Natural killer cell treated with Interleukin-12 subunit alpha and Interleukin-12 subunit beta and Interleukin-15 and Interleukin-18, amount 100 ng/mL, for 72 hours (primary cell): ENCODE data around the gene C14orf93. TPM values are rescaled to one million over a fixed set of nuclear protein-coding genes. Genes with fewer than 3 reads are reported as not detected.
"Not testable (repeated sequence)": the region's sequence is repeated elsewhere in the genome, so short reads cannot be mapped to it uniquely, and the experiment has no call there.

ENCODE experiments used
- ATAC-seq, 2 donors: fragments of 150-1000 bp; cut with Tn5 transposase in 1 of 2; sonication (Bioruptor Pico), chemical (Tn5 transposase) in 1 of 2; 2 replicates each; pipeline ENCODE4 v1.10.0; 2021
- DNase-seq: peaks from one replicate; pipeline ENCODE4 v3.0.0; 2022; ENCODE audit warnings: low spot score
- H3K27ac Mint-ChIP-seq, 2 donors: 1 replicate in 1 of 2; 2 replicates in 1 of 2; pipeline ENCODE4 v1.8.0; 2022; ENCODE audit warnings: mixed read lengths in 2 of 2, mild to moderate bottlenecking in 1 of 2, moderate library complexity in 1 of 2
- H3K27me3 Mint-ChIP-seq, 2 donors: 1 replicate in 1 of 2; 2 replicates in 1 of 2; pipeline ENCODE4 v1.8.0; 2022; ENCODE audit warnings: mixed read lengths in 2 of 2
- H3K36me3 Mint-ChIP-seq: one replicate; pipeline ENCODE4 v1.8.0; 2022; ENCODE audit warnings: mixed read lengths
- H3K4me1 Mint-ChIP-seq, 2 donors: 1 replicate in 1 of 2; 2 replicates in 1 of 2; pipeline ENCODE4 v1.8.0; 2022; ENCODE audit warnings: low read depth in 2 of 2, mixed read lengths in 2 of 2, mild to moderate bottlenecking in 1 of 2
- H3K4me3 Mint-ChIP-seq: one replicate; pipeline ENCODE4 v1.8.0; 2022; ENCODE audit warnings: mixed read lengths
- H3K9me3 Mint-ChIP-seq: 2 replicates; pipeline ENCODE4 v1.8.0; 2022; ENCODE audit warnings: mixed read lengths
- total RNA-seq, 2 donors: library from RNA; stranded (reverse); gene quantifications; one replicate each; pipeline ENCODE4 v1.2.3, GENCODE V29; 2022

Gene C14orf93
- total RNA-seq, 2 donors from 2014 or later, result 2.8 to 10.8 TPM

DNA sequence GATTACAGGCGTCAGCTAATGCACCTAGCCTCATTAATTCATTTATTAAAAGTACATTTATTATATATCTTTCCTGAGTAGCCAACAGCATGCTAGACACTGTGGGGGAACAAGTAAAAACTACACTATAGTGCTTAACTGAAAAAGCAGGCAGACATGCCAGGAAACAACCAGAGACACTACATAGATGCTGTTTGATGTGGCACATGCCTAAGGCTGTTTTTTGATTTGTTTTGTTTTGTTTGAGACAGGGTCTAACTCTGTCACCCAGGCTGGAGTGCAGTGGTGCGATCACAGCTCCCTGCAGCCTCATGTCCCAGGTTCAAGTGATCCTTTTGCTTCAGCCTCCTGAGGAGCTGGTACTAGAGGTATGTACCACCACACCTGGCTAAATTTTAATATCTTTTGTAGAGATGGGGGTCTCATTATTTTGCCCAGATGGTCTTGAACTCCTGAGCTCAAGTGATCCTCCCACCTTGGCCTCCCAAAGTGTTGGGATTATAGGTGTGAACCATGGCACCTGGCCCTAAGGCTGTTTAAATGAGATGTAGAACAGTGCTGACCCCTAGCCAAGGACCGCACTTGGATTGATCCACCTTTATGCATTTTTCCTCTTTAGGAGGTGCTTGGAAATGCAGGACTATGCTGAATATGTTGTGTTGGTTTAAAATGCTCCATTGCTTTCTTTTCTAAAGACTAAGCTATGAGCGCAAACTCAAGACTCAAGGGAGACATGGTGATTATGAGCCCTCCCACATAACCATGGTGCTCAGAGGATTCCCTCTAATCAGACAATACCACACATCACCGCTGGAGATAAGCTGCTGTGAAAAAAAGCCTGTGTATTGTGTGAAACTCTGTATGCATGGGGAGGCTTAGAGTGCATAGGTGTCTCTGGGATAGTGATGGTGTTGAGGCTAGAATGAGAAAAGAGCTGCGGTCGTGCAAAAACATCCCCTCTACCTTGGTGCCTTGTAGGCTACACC lies 10.5 kb upstream of the C14orf93 start:
- H3K36me3 Mint-ChIP-seq, result peaks cover 15% of the 10 kb centered on the region
- ATAC-seq (peak in 1 of 2 donors; percentile 11), DNase-seq (no peak)
- H3K27me3 Mint-ChIP-seq, result no peaks in the 10 kb centered on the region
- no peak overlapping the region for H3K27ac Mint-ChIP-seq
- no peaks in the 10 kb centered on the region for H3K9me3 Mint-ChIP-seq
- H3K4me3 Mint-ChIP-seq, result no peak overlapping the region
- peaks cover 8 to 16% of the 10 kb centered on the region in 2 donors for H3K4me1 Mint-ChIP-seq

DNA sequence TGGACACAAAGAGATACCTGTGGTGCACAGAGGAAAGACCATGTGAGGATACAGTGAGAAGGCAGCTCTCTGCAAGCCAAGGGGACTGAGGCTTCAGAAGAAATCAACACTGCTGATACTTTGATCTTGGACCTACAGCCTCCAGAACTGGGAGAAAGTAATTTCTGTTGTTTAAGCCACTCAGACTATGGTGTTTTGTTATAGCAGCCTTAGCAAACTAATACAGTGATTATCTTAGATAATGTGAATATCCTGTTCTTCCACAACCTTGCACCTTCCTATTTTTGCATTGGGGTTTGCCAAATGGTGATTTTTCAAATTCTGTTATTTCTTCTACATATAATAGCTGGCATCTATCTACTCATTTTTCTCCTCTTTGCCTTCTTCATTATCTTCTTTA lies 8.2 kb upstream of the C14orf93 start:
- H3K27me3 Mint-ChIP-seq, result no peaks in the 10 kb centered on the region
- ATAC-seq (no peak), DNase-seq (no peak)
- no peaks in the 10 kb centered on the region for H3K9me3 Mint-ChIP-seq
- no peak overlapping the region for H3K27ac Mint-ChIP-seq
- H3K4me3 Mint-ChIP-seq, result no peak overlapping the region
- no peaks in the 10 kb centered on the region for H3K4me1 Mint-ChIP-seq
- H3K36me3 Mint-ChIP-seq, result peaks cover 6% of the 10 kb centered on the region

GRCh38 chr14:23017091-23017490 lies 7.1 kb upstream of the C14orf93 start:
- no peak overlapping the region for H3K4me3 Mint-ChIP-seq
- peaks cover 6% of the 10 kb centered on the region for H3K36me3 Mint-ChIP-seq
- H3K4me1 Mint-ChIP-seq, result no peaks in the 10 kb centered on the region
- H3K27ac Mint-ChIP-seq, result no peak overlapping the region
- no peak for DNase-seq
- no peak for ATAC-seq
- H3K27me3 Mint-ChIP-seq, result no peaks in the 10 kb centered on the region
- no peaks in the 10 kb centered on the region for H3K9me3 Mint-ChIP-seq

DNA sequence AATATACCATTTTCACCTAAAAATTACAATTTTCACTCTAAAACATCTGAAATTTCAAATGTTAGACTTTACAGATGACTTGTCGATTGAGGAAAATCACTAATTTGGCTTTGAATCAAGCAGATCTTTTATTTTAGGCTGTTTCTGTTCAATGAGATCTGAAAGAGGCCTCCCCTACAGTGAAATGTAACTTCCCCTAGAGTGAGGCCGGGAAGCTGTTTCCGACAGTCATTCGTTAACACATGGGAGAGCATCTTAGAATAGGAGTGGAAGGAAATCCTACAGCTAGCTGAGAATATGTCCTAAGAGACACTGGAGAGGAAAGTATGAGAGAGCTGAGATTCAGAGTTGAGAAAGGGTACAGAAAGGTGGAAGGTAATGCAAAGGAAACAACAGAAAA lies 5.7 kb upstream of the C14orf93 start:
- ATAC-seq (no peak), DNase-seq (no peak)
- no peak overlapping the region for H3K27ac Mint-ChIP-seq
- no peaks in the 10 kb centered on the region for H3K27me3 Mint-ChIP-seq
- no peaks in the 10 kb centered on the region for H3K36me3 Mint-ChIP-seq
- H3K4me3 Mint-ChIP-seq, result no peak overlapping the region
- no peaks in the 10 kb centered on the region for H3K9me3 Mint-ChIP-seq
- H3K4me1 Mint-ChIP-seq, result peaks cover 3% of the 10 kb centered on the region in 2 donors

- H3K27ac Mint-ChIP-seq, H3K27me3 Mint-ChIP-seq, ATAC-seq, DNase-seq, H3K36me3 Mint-ChIP-seq, H3K9me3 Mint-ChIP-seq, H3K4me3 Mint-ChIP-seq: not testable (repeated sequence)
- peaks cover 13 to 14% of the 10 kb centered on the region in 2 donors for H3K4me1 Mint-ChIP-seq
Measured at GRCh38 chr14:23013749-23014054, 3.8 kb upstream of the C14orf93 start.

GRCh38 chr14:23013054-23013748 lies 3.3 kb upstream of the C14orf93 start:
- Mint-ChIP-seq H3K36me3 (no peaks in the 10 kb centered on the region), H3K27ac (no peak overlapping the region), H3K4me1 (peaks cover 16 to 19% of the 10 kb centered on the region in 2 donors), H3K9me3 (no peaks in the 10 kb centered on the region), H3K27me3 (no peaks in the 10 kb centered on the region), H3K4me3 (no peak overlapping the region)
- ATAC-seq (no peak), DNase-seq (no peak)

- H3K4me1 Mint-ChIP-seq, result peaks cover 28 to 46% of the 10 kb centered on the region in 2 donors
- ATAC-seq (no peak), DNase-seq (no peak)
- peak overlapping the region; percentile 97 for H3K4me3 Mint-ChIP-seq
- no peaks in the 10 kb centered on the region for H3K9me3 Mint-ChIP-seq
- no peaks in the 10 kb centered on the region for H3K27me3 Mint-ChIP-seq
- H3K27ac Mint-ChIP-seq, result peak overlapping the region; percentile 96 to 98
- H3K36me3 Mint-ChIP-seq, result no peaks in the 10 kb centered on the region
Measured at GRCh38 chr14:23009483-23009938, 432 bp downstream of the C14orf93 start.

DNA sequence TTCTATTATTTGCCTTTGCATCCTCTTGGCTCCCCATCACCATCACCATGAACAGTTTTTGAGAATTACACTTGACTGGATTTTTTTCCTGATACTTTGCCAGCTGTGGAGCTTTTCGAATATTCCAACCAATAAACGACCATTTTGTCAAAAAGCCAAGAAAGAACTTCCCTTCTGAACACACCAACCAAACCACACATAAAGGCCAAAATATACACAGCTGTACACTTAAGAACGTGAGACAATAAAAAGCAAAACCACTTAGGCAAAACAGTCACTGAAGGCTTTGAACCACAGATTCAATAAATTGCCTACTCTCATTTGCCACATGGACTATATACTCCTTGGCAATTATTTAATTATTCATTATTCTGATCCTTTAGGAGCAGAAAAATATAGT lies 1.1 kb downstream of the C14orf93 start:
- Mint-ChIP-seq H3K27ac (peak overlapping the region; percentile 95 to 96), H3K9me3 (no peaks in the 10 kb centered on the region), H3K36me3 (no peaks in the 10 kb centered on the region), H3K4me3 (peak overlapping the region; percentile 97), H3K27me3 (no peaks in the 10 kb centered on the region), H3K4me1 (peaks cover 28 to 46% of the 10 kb centered on the region in 2 donors)
- ATAC-seq (no peak), DNase-seq (no peak)

GRCh38 chr14:23006544-23007419 lies 3.2 kb downstream of the C14orf93 start:
- Mint-ChIP-seq H3K27ac (peak overlapping the region; percentile 95 to 96), H3K9me3 (no peaks in the 10 kb centered on the region), H3K4me1 (peaks cover 28 to 46% of the 10 kb centered on the region in 2 donors), H3K4me3 (peak overlapping the region; percentile 99), H3K36me3 (no peaks in the 10 kb centered on the region), H3K27me3 (no peaks in the 10 kb centered on the region)
- peak; percentile 98 for DNase-seq
- peak; percentile 99 for ATAC-seq

DNA sequence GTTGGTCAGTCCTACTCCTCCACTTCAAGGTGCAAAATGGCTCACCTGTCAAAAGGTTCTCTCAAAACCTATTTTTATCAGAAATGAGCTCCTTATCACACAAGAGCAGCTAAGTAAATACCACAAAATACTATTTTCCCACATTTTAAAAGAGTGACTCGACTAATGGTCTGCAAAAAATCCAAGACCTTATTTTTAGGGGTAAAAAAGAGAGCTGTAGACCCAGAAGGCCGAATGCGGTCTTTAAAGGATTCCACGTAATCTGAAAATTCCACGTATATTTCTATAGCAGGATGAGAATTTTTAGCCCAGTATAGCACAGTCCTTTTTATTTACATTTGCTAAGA lies 3.8 kb downstream of the C14orf93 start:
- Mint-ChIP-seq H3K27ac (peak overlapping the region; percentile 95 to 96), H3K4me3 (peak overlapping the region; percentile 99), H3K9me3 (no peaks in the 10 kb centered on the region), H3K4me1 (peaks cover 25 to 43% of the 10 kb centered on the region in 2 donors), H3K27me3 (no peaks in the 10 kb centered on the region), H3K36me3 (no peaks in the 10 kb centered on the region)
- ATAC-seq, result no peak
- DNase-seq, result no peak

DNA sequence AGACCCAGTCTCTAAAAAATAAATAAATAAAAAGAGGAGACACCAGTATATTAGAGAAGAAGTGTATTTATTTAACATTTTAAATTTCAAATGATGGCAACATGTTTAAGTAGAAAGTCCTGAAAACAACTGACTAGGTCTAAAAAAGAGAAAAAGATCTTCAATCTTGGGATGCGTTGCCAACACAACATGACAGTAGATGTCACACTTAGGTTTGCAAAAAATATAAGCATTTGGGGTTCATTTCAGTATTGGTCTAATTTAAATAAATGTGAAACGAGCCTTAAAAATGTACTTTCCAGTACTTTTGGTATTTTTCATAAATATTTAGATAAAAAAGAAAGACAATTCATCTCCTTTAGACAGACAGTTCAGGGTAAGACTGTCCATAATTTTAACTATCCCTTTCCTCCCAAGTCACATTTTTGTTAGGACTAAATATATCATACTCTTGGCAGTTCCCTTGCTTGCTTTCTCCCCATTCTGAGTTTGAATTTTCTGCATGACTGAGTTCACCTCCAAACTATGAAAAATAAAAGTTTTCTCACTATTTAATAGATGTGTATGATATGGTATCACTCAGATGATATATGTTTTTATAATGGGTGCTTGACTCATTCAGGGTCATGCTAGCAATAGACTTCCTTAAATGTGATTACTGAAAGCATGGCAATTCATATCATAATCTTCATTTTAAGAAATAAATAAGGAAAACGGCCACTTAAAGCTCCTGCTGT lies 4.3 kb downstream of the C14orf93 start:
- ATAC-seq, result no peak
- Mint-ChIP-seq H3K4me1 (peaks cover 24 to 42% of the 10 kb centered on the region in 2 donors), H3K27ac (peak overlapping the region; percentile 95 to 96), H3K27me3 (no peaks in the 10 kb centered on the region), H3K4me3 (peak overlapping the region; percentile 99), H3K9me3 (no peaks in the 10 kb centered on the region), H3K36me3 (no peaks in the 10 kb centered on the region)
- DNase-seq, result no peak

DNA sequence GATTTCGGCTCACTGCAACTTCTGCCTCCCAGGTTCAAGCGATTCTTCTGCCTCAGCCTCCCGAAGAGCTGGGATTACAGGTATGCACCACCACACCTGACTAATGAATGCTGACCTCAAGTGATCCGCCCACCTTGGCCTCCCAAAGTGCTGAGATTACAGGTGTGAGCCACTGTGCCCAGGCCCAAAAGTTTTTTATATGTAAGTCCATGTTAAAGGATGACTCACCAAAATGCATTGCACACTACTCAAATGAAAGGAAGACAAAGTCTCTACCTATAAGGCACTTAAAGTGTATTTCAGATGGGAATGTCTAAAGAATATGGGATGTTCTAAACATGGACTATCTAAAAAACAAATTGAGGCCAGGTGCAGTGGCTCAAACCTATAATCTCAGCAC lies 5.7 kb downstream of the C14orf93 start:
- not testable (repeated sequence) for H3K27me3 Mint-ChIP-seq, ATAC-seq, H3K36me3 Mint-ChIP-seq, DNase-seq, H3K4me3 Mint-ChIP-seq, H3K9me3 Mint-ChIP-seq
- peak overlapping the region in 1 of 2 donors; percentile 14 for H3K27ac Mint-ChIP-seq
- peaks cover 18 to 37% of the 10 kb centered on the region in 2 donors for H3K4me1 Mint-ChIP-seq

DNA sequence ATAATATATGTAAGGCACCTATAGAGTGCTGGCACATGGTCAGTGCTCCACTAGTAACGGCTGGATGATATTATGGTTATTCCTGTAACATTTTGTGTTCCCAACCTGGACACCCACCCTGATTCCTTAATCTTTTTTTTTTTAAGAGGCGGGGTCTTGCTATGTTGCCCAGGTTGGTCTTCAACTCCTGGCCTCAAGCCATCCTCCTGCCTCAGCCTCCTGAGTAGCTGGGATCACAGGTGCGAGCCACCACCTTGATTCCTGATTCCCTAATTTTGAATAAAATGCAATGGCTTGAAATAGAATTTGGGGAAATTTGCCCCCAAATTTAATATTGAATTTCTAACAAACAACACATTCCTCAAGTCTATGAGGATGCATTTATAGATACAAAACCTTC lies 7.4 kb downstream of the C14orf93 start:
- no peak overlapping the region for H3K27ac Mint-ChIP-seq
- no peak for ATAC-seq
- H3K9me3 Mint-ChIP-seq, result no peaks in the 10 kb centered on the region
- no peak for DNase-seq
- H3K4me3 Mint-ChIP-seq, result no peak overlapping the region
- no peaks in the 10 kb centered on the region for H3K36me3 Mint-ChIP-seq
- H3K4me1 Mint-ChIP-seq, result peaks cover 11 to 24% of the 10 kb centered on the region in 2 donors
- no peaks in the 10 kb centered on the region for H3K27me3 Mint-ChIP-seq
